Activated naive CD8-positive, alpha-beta T cell treated with anti-CD3 and anti-CD28 coated beads, Interleukin-2, amount 50 U/mL, for 24 hours (primary cell): ENCODE data around the gene HOXA11.

ENCODE experiments used
- ATAC-seq: fragments of 150-1000 bp; cut with Tn5 transposase; one replicate; pipeline ENCODE4 v1.10.0; 2021
- DNase-seq: peaks from one replicate; pipeline ENCODE4 v3.0.0; 2021
- H3K27ac Mint-ChIP-seq: one replicate; pipeline ENCODE4 v1.8.0; 2021; ENCODE audit warnings: mild to moderate bottlenecking, mixed read lengths
- H3K27me3 Mint-ChIP-seq: one replicate; pipeline ENCODE4 v1.8.0; 2021; ENCODE audit warnings: mixed read lengths
- H3K36me3 Mint-ChIP-seq: one replicate; pipeline ENCODE4 v1.8.0; 2021; ENCODE audit warnings: low read depth, mixed read lengths
- H3K4me1 Mint-ChIP-seq: one replicate; pipeline ENCODE4 v1.8.0; 2021; ENCODE audit warnings: mixed read lengths
- H3K4me3 Mint-ChIP-seq: one replicate; pipeline ENCODE4 v1.8.0; 2021; ENCODE audit warnings: mild to moderate bottlenecking, moderate library complexity, mixed read lengths
- H3K9me3 Mint-ChIP-seq: one replicate; pipeline ENCODE4 v1.8.0; 2021; ENCODE audit warnings: mixed read lengths

The HOXA11 gene

DNA sequence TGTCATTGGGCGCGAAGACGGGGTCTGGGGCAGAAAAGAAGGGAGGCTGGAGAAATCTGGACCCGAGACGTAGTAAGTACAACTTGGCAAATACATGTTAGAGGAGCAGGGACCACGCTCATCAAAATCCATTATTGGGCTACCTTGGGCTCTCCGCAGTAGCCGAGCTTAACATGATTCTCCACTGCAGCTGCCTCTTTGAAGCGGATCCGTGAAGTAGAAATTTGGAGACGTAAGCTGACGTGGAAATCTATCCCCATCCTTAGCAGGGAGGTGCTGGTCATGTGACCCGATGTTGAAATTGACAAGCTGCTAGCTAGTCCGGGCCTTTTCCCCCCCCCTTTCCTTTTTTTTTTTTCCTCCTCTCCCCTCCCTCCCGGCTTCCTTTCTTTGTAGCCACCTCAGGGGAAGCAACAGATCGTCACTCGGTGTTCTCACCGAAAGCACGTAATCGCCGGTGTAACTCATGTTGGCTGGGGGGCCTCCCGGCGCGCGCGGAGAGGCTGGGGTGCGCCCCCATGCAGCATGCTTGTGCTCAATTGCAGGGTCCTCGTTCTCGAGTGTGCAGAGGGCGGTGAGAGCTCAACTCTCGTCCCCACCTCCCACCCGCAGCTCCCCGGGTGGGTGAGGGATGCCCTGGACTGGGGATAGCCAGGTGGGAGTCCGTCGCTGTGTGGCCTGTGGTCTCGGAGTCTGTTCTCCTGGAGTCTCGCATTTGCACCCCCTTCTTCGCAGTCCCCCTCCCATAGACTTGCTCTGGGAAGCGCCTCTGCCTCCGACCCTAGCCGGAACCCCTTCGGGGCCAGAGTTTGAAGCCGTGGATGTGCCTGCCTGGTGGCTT, at the start of gene HOXA11:
Gene HOXA11, minus strand, starts transcription at position 220 of the 841 bp plus-strand sequence. Its CDS starts 88 bp downstream, at position 132.
- peaks cover 39% of the 10 kb centered on the region for H3K4me1 Mint-ChIP-seq
- peak within 1 kb of the TSS; percentile 59 for H3K27ac Mint-ChIP-seq
- no peaks in the 10 kb centered on the region for H3K9me3 Mint-ChIP-seq
- peaks cover 87% of the 10 kb centered on the region for H3K27me3 Mint-ChIP-seq
- peak within 1 kb of the TSS; percentile 69 for H3K4me3 Mint-ChIP-seq
- H3K36me3 Mint-ChIP-seq = no peaks in the 10 kb centered on the region
- ATAC-seq = no peak
- DNase-seq = no peak

DNA sequence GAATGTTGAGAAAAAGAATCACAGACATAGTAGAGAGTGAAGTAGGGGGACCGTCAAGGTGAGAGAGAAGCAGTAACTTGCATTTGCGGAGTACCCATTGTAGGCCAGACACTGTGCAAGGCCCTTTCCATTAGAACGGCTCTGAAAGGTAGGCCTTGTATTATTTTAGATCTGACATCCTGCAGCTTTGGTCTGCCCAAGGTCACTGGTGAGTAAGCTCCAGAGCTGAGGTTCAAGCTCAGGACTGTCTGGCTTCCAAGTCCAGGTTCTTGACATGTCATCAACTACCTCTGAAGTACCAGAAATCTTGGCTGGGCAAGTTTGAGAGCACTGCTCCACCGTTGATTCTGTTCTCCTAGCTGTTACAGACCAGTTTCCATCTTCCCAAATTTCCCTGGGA, 44.4 kb upstream of the HOXA11 start:
- no peak for DNase-seq
- no peaks in the 10 kb centered on the region for H3K36me3 Mint-ChIP-seq
- H3K27me3 Mint-ChIP-seq = peaks cover 57% of the 10 kb centered on the region

DNA sequence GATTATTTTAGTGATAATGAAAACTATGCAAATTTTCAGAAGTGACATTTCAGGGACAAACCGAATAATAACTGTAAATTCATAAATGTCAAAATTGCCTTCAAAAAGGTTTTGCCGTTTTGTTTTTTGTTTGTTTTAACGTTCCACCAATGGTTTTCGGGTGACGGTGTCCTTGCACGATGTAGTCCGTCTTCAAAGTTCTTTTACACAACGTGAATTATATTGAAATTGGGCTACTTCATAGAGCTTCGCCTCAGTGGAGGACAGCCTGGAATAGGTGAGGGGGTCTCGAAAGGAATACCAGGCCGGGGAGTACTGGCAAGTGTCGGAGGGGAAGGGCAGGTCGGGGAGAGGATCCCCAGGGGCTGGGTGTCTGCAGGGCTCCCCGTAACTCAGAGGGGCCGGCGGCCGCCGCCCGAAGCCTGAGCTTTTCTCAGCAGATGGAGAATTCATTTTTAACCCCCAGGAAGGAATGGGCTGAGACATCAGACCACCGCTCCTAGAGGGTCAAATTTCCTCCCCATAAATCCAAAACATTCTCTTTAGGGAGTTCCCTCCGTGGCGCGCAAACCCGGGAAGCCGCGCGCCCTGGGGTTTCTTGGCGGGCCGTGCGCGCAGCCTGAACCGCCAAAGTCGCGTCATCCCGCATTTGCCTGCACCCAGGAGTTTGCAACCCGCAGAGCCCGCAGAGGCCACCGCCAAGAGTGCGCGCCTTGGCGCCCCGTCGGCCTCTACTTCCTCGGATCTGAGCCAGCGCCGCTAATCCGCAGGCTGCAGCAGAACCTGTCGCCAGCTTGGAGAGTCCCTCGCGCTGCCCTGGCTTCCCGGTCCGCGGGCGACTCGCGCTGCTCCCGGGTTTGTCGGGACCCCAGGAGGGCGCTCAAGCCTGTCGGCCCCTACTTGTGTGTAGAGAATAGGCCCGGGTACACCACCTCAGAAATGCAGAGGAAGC, 40.2 kb upstream of the HOXA11 start:
- H3K4me1 Mint-ChIP-seq = peaks cover 8% of the 10 kb centered on the region
- H3K27ac Mint-ChIP-seq = no peak overlapping the region
- no peaks in the 10 kb centered on the region for H3K36me3 Mint-ChIP-seq
- H3K9me3 Mint-ChIP-seq = no peaks in the 10 kb centered on the region
- no peak overlapping the region for H3K4me3 Mint-ChIP-seq
- H3K27me3 Mint-ChIP-seq = peaks cover 69% of the 10 kb centered on the region
- DNase-seq = no peak
- no peak for ATAC-seq

More for the DNA sequence above, 44.4 kb upstream of the HOXA11 start:
- no peak for ATAC-seq
- Mint-ChIP-seq H3K27ac (no peak overlapping the region), H3K4me1 (no peaks in the 10 kb centered on the region), H3K9me3 (no peaks in the 10 kb centered on the region), H3K4me3 (no peak overlapping the region)

DNA sequence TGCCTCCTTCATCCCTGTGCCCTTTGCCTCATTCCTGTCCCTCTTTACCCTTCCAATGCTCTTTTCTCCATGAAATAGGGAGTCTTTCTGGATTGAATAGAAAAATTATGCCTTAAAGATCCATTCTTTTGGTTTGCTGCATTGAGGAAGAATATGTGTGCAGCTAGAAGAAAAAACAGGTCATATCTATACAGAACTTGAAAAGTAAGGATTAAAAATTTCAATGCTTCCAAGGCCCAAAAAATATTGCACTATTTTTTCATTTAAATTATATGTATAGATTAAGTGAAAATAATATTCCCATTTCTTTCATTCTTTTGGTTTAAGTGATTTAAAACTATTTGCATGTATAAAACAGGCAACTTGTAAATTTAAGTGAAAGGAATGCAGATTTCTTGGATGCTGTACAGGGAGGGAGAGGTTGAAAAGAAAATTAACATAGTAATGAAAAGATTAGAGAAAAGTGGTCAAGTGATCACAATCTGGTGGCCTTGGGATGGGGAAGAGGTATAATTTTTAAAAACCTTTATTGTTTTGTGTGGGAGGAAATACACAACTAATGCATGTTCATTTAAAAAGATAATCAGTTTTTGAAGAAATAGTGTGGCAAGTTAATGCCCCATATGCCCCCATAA, 39.0 kb upstream of the HOXA11 start:
- no peak overlapping the region for H3K4me3 Mint-ChIP-seq
- ATAC-seq = no peak

DNA sequence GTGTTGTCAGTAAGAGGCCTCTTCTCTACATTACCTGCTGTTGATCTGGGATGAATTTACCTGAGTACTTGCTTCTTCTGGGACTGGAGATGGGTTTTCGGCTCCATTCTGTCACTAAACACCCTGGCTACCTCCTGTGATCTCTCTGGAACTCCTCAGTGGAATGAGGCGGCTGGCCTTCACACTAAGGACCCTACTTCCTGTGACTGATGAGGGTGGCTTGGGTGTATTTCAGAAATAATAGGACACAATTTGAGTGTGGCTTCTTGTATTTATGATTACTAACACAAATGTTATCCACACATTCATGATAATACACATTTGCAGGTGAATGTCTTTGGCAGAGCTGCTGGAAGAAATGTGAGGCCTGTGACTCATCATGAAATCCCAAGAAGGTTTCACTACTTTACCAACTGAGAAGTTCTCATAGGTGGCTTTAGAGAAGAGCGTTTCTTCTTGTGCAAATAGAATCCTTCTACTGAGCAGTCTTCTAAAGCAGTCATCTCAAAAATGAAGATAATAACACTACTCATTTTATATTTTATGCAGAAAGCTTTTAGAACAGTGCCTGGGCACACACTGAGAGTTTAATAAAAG, 36.3 kb upstream of the HOXA11 start:
- Mint-ChIP-seq H3K4me1 (peaks cover 8% of the 10 kb centered on the region), H3K27me3 (peaks cover 73% of the 10 kb centered on the region), H3K9me3 (no peaks in the 10 kb centered on the region), H3K4me3 (no peak overlapping the region), H3K36me3 (no peaks in the 10 kb centered on the region), H3K27ac (no peak overlapping the region)
- no peak for DNase-seq
- ATAC-seq = no peak

More for the DNA sequence above, 39.0 kb upstream of the HOXA11 start:
- no peaks in the 10 kb centered on the region for H3K36me3 Mint-ChIP-seq
- no peak overlapping the region for H3K27ac Mint-ChIP-seq
- H3K27me3 Mint-ChIP-seq = peaks cover 68% of the 10 kb centered on the region
- DNase-seq = no peak
- H3K9me3 Mint-ChIP-seq = no peaks in the 10 kb centered on the region
- H3K4me1 Mint-ChIP-seq = peaks cover 8% of the 10 kb centered on the region

DNA sequence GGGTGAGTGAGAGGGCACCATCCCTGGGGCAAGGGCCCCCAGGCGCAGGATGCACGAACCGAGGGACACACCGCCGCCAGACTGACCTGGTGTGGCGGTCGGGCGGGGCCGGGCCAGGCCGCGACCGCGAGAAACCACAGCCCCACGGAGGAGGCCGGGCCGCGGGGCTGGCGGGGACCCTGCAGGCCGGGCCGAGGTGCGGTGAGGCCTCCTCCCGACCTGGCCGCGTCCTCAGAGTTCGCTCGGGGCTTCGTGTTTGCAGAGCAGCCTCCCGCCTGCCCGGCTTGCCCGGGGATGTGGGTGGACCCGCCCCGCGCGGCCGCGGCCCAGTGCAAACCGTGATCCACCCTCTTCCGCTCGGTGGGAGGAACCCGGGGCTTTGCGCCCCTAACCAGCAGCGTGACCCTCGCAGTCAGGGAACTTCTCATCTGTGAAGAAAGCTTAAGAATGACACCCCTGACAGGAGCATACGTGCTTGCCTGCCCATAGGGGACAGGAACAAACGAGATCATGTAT, 35.5 kb upstream of the HOXA11 start:
- Mint-ChIP-seq H3K9me3 (no peaks in the 10 kb centered on the region), H3K36me3 (no peaks in the 10 kb centered on the region), H3K4me1 (peaks cover 8% of the 10 kb centered on the region), H3K27me3 (peaks cover 77% of the 10 kb centered on the region), H3K4me3 (no peak overlapping the region), H3K27ac (no peak overlapping the region)
- no peak for DNase-seq
- no peak for ATAC-seq

DNA sequence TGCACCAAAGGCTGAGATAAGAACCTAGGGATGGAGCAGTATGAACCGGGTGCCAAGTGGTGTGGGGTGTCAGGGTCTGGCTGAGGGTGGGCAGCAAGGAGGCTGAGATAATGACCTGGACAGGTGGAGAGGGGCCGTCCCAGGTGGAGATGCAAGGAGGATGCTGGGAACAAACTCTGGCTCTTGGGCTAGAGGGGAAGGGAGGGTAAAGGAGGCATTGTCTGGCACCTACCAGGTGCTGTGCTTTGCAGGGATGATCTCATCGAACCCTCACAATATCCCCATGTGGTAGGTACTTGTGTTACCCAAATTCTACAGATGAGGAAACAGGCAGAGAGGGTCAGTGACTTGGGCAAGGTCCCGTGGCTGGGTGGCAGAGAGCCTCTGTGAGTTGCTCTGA, 34.8 kb upstream of the HOXA11 start:
- H3K4me1 Mint-ChIP-seq = peaks cover 8% of the 10 kb centered on the region

DNA sequence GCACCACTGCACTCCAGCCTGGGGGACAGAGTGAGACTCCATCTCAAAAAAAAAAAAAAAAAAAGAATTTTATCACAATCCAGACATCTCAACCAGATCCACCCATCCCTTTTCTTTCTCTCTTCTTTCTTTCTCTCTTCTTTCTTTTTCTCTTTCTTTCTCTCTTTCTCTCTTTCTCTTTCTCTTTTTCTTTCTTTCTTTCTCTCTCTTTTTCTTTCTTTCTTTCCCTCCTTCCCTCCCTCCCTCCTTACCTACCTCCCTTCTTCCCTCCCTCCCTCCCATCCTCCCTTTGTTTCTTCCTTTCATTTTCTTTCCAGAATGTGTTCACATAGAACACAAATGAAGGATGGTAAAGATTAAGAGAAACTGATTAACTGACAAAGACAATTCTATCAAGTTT, 32.9 kb upstream of the HOXA11 start:
- peaks cover 83% of the 10 kb centered on the region for H3K27me3 Mint-ChIP-seq
- ATAC-seq = no peak
- H3K4me1 Mint-ChIP-seq = peaks cover 10% of the 10 kb centered on the region
- H3K4me3 Mint-ChIP-seq = no peak overlapping the region
- no peaks in the 10 kb centered on the region for H3K36me3 Mint-ChIP-seq
- H3K9me3 Mint-ChIP-seq = no peaks in the 10 kb centered on the region
- DNase-seq = no peak
- no peak overlapping the region for H3K27ac Mint-ChIP-seq

More for the DNA sequence above, 34.8 kb upstream of the HOXA11 start:
- H3K36me3 Mint-ChIP-seq = no peaks in the 10 kb centered on the region
- no peak overlapping the region for H3K27ac Mint-ChIP-seq
- peaks cover 80% of the 10 kb centered on the region for H3K27me3 Mint-ChIP-seq
- H3K9me3 Mint-ChIP-seq = no peaks in the 10 kb centered on the region
- ATAC-seq = no peak
- DNase-seq = no peak
- H3K4me3 Mint-ChIP-seq = no peak overlapping the region

DNA sequence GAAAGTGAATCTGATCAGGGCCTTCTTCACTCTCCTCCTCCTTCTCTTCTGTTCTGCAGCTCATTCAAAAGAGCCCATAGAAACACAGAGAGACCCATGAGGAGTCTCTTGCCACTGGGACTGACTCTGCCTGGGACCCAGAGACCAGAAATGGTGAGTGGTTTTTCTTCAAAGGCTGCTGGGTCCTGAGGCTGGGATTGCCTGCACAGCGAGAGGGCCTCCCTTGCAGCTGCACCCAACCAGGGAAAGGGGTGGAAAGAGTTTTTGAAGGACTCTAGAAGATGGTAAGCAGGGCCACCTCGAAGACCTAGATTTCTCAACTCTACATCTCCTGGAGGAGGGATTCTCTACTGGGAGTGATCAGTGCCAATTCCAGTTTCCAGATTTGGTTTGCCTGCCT, 30.3 kb upstream of the HOXA11 start:
- H3K4me3 Mint-ChIP-seq = no peak overlapping the region
- H3K36me3 Mint-ChIP-seq = no peaks in the 10 kb centered on the region
- no peak overlapping the region for H3K27ac Mint-ChIP-seq
- H3K9me3 Mint-ChIP-seq = no peaks in the 10 kb centered on the region
- H3K4me1 Mint-ChIP-seq = peaks cover 5% of the 10 kb centered on the region
- no peak for ATAC-seq
- no peak for DNase-seq
- peaks cover 85% of the 10 kb centered on the region for H3K27me3 Mint-ChIP-seq

DNA sequence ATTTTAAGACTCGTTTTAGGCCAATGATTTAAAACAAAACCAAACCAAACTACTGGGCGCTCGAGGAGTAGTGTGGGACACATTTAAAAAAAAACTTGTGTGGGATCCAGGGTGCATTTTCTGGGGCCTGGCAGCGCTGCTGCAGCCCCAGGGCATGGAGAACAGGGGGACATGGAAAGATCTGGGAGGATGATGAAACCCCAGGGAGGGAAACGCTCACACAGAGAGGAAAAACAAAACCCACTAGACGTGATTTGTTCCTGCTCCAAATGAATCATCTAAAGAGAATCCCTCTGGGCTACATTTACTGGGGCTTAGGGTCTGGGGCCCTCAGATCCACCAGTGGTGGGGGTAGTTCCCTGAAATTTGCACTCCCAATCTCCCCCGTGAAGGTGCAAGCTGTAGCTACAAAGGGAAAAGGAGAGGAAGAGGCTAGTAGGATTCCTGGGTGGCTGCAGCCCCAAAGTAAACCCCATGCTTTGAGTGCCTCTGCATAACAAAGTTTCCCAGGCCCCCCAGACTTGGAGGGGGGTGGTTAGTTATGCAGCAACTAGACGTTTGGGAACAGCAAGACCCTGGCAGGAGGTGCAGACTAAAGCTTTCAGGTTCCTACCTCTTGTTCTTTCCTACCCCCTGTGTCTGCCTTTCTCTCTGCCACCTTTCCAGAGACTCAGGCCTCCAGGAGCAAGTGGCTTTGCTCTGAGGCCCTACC, 29.4 kb upstream of the HOXA11 start:
- peaks cover 7% of the 10 kb centered on the region for H3K4me1 Mint-ChIP-seq

DNA sequence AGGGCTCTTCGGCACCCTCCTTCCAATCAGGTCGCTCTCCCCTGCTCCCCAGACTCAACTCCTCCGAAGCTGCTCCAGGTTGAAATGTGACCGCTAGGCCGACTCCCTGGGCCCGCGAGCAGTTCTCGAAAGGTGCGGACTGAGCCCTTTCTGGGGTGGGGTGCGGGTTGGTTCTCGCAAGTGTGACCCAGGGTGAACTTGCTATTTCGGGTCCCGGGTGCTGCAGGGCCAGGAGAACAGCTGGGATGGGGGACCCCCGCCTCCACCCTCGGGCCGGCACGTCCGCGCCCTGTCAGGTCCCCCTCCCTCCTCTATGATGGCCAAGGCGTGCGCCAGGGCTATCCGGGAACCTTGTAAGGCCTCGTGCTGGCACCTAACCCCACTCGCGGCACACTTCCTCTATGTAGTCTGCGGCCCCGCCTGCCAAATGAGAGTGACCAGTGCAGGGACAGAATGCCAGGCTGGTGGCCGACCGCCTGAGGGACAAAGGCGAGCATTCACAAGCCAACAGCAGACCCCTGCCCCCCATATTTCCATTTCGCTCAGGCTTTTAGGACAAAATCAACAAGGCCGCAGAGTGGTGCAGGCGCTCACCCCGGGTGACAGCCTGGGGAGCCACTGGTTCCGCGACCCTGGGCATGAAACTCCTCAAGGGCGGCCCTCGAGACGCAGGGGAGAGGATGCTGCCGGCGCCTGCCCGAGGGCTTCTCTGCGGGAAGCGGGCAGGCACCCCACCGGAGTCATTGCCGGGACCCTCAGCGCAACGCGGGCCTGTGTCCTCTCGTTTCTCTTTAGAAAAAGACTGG, 28.6 kb upstream of the HOXA11 start:
- no peak overlapping the region for H3K27ac Mint-ChIP-seq
- peaks cover 89% of the 10 kb centered on the region for H3K27me3 Mint-ChIP-seq
- H3K4me3 Mint-ChIP-seq = no peak overlapping the region
- ATAC-seq (no peak), DNase-seq (no peak)
- peaks cover 7% of the 10 kb centered on the region for H3K4me1 Mint-ChIP-seq
- no peaks in the 10 kb centered on the region for H3K9me3 Mint-ChIP-seq
- H3K36me3 Mint-ChIP-seq = no peaks in the 10 kb centered on the region

More for the DNA sequence above, 29.4 kb upstream of the HOXA11 start:
- peaks cover 87% of the 10 kb centered on the region for H3K27me3 Mint-ChIP-seq
- no peak for DNase-seq
- H3K4me3 Mint-ChIP-seq = no peak overlapping the region
- H3K36me3 Mint-ChIP-seq = no peaks in the 10 kb centered on the region
- H3K27ac Mint-ChIP-seq = no peak overlapping the region
- H3K9me3 Mint-ChIP-seq = no peaks in the 10 kb centered on the region
- no peak for ATAC-seq

DNA sequence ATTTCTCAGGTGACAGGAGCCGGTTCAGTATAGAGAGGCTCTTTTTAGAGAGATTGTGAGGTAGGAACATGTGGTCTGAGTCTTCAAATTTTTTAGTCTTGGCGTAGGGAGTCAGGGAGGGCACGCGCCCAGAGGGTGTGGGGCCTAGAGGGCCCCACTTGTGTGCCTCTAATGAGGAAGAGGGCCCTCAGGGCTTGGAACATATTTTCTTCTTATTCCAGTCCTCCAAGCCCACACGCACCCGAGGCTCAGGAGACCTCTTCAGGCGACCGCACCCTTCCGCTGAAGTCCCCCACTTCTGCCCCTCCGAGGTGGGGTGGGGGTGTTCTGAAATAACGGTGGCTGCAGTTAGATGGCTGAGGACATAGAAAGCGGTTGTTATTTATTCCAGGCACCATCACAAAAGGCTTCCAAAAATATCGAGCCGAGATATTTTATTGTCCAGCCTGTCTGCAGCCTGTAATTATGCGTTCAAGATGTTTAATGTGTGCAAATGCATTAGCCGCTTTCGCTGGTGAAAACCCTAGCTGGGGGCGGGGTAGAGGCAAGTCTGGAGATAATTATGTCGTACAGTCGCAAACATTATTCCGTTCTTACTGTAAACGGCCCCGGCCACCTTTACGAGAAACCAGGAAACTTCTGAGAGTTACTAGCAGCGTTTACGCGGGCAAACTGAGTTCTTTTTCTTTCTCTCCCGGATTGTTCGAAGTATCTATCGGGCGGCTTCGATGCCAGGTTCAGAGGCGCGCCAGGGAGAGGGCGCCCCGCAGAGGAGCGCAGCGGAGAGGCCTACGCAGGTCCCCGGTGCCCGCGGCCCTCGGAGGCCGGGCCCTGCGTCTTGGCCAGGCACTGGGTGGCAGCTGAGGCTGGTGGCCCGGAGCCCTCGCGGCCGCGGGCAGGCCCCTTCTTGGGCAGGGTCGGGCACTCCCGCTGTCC, 27.7 kb upstream of the HOXA11 start:
- Mint-ChIP-seq H3K27ac (no peak overlapping the region), H3K27me3 (peaks cover 91% of the 10 kb centered on the region), H3K4me3 (no peak overlapping the region), H3K9me3 (no peaks in the 10 kb centered on the region), H3K36me3 (no peaks in the 10 kb centered on the region), H3K4me1 (peaks cover 7% of the 10 kb centered on the region)
- DNase-seq (no peak), ATAC-seq (no peak)
